ENCODE measurements around the gene FOXN1.

- TF ChIP-seq, protein P1, sequence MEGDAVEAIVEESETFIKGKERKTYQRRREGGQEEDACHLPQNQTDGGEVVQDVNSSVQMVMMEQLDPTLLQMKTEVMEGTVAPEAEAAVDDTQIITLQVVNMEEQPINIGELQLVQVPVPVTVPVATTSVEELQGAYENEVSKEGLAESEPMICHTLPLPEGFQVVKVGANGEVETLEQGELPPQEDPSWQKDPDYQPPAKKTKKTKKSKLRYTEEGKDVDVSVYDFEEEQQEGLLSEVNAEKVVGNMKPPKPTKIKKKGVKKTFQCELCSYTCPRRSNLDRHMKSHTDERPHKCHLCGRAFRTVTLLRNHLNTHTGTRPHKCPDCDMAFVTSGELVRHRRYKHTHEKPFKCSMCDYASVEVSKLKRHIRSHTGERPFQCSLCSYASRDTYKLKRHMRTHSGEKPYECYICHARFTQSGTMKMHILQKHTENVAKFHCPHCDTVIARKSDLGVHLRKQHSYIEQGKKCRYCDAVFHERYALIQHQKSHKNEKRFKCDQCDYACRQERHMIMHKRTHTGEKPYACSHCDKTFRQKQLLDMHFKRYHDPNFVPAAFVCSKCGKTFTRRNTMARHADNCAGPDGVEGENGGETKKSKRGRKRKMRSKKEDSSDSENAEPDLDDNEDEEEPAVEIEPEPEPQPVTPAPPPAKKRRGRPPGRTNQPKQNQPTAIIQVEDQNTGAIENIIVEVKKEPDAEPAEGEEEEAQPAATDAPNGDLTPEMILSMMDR (IDR thresholded peaks at IDR 0.05): no peak
- no peak for TF ChIP-seq POLR2A (IDR thresholded peaks at IDR 0.05; ENCODE audit: low read length)
- no peak for TF ChIP-seq ELK1 (IDR thresholded peaks at IDR 0.05; ENCODE audit: low read depth, low read length)
Measured at GRCh38 chr17:28480799-28481571, 25.2 kb upstream of the FOXN1 start.

Measured in A549 (cell line).